Kidney (tissue), 14 donors: Measurements from ENCODE around the gene AMPH. TPM values are rescaled to one million over a fixed set of nuclear protein-coding genes. Genes with fewer than 3 reads are reported as not detected.

Experiments used
- DNase-seq, 5 donors: peaks; one replicate each; pipeline ENCODE4 v3.0.0-alpha.2; 2013 to 2020
- FAIRE-seq: peaks from 2 replicates; lab custom pipeline; 2012; peaks lifted over from hg19 to GRCh38; lab: Jason Lieb, UNC
- H3K27ac ChIP-seq, 2 donors: one replicate each; pipeline ENCODE4 v1.7.0; 2013; ENCODE audit warnings: low read depth in 2 of 2, low read length in 2 of 2, inconsistent platforms in 1 of 2
- H3K27me3 ChIP-seq: one replicate; pipeline ENCODE4 v1.7.1; 2013; ENCODE audit warnings: low read length, inconsistent platforms; ENCODE audit not compliant: control insufficient read depth, insufficient read depth
- H3K36me3 ChIP-seq, 3 donors: one replicate each; pipeline versions ENCODE4 v1.7.0 to v1.7.1; 2013; ENCODE audit warnings: low read length in 3 of 3, control low read depth in 1 of 3, inconsistent platforms in 1 of 3; ENCODE audit not compliant: insufficient read depth in 3 of 3, control insufficient read depth in 2 of 3
- H3K4me1 ChIP-seq, 3 donors: one replicate each; pipeline versions ENCODE4 v1.7.0 to v1.7.1; 2013; ENCODE audit warnings: low read length in 3 of 3, inconsistent platforms in 1 of 3, low read depth in 1 of 3; ENCODE audit not compliant: control insufficient read depth in 2 of 3, insufficient read depth in 2 of 3
- H3K4me3 ChIP-seq, 3 donors: one replicate each; pipeline versions ENCODE4 v1.7.0 to v1.8.1; 2013; ENCODE audit warnings: low read length in 3 of 3, control low read depth in 1 of 3, inconsistent platforms in 1 of 3
- H3K9ac ChIP-seq, 3 donors: one replicate each; pipeline versions ENCODE4 v1.7.0 to v1.7.1; 2013; ENCODE audit warnings: low read length in 3 of 3, control low read depth in 1 of 3, inconsistent platforms in 1 of 3
- H3K9me3 ChIP-seq, 3 donors: one replicate each; pipeline versions ENCODE4 v1.7.0 to v1.7.1; 2013; ENCODE audit warnings: low read length in 3 of 3, control low read depth in 1 of 3, inconsistent platforms in 1 of 3; ENCODE audit not compliant: control insufficient read depth in 2 of 3, insufficient read depth in 1 of 3
- intact Hi-C: fragments of 100-400 bp; cut with DNase I; formaldehyde crosslinking; loops from one replicate; pipeline ENCODE4 v1.11.1; 2022
- polyA plus RNA-seq: library from polyadenylated mRNA; stranded (reverse); fragments of 350-450 nt; fragmentation: Illumina TruSeq; extraction: RNeasy Lipid Tissue Mini Kit (QIAGEN cat#74804); gene quantifications from one replicate; pipeline ENCODE4 v1.2.3, GENCODE V29; 2014; ENCODE audit warnings: low read depth, low replicate concordance; ENCODE audit not compliant: insufficient read depth
- total RNA-seq: library from RNA; stranded (reverse); fragmentation: NEBNext Ultra II Directional; extraction: Animal tissue kit (Norgen Biotek cat#: 25700); gene quantifications from one replicate; pipeline ENCODE4 v1.2.1, GENCODE V29; 2021
- TF ChIP-seq, protein P1 (sequence below): IDR thresholded peaks from 3 replicates; pipeline ENCODE4 v1.5.1; 2012; ENCODE audit warnings: mild to moderate bottlenecking, moderate library complexity, borderline replicate concordance; ENCODE audit not compliant: insufficient read depth; ENCODE audit errors: extremely low read depth
- donor health status: control.
- donor health status: control.
- donor health status: control.
- donor health status: control.
- donor health status: control.
- donor health status: DM: yes; HTN: yes; CAD: no.
- donor health status: Normal renal cell carcinoma (clear cell type).

AMPH gene
- total and polyA plus RNA-seq, 2 donors from 2014 or later: 1.2 to 1.4 TPM

DNA sequence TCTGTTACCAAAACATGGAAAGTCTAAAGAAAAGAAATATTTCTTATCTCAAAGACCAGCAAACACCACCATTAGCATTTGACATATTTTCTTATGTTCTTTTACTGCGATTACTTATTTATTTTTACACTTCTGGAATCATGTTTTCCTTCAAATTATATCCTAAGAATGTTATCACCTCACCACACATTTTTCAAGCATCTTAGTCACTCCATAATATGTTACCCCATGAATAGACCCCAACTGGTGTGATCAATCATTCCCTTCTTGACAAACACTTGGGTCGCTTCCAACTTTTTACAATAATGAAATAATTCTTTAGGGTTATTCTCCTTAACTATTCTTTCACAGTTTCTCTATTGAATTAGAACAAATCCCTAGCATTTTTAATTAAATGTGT, 67.4 kb downstream of the AMPH start:
- Histone ChIP-seq H3K36me3 (no peaks in the 10 kb centered on the region), H3K9ac (no peak overlapping the region), H3K4me1 (no peaks in the 10 kb centered on the region), H3K9me3 (no peaks in the 10 kb centered on the region), H3K27me3 (no peaks in the 10 kb centered on the region), H3K4me3 (no peak overlapping the region), H3K27ac (no peak overlapping the region)
- no peak for DNase-seq
- intact Hi-C loops: no loop called here
- FAIRE-seq: no peak
- TF ChIP-seq, protein P1, sequence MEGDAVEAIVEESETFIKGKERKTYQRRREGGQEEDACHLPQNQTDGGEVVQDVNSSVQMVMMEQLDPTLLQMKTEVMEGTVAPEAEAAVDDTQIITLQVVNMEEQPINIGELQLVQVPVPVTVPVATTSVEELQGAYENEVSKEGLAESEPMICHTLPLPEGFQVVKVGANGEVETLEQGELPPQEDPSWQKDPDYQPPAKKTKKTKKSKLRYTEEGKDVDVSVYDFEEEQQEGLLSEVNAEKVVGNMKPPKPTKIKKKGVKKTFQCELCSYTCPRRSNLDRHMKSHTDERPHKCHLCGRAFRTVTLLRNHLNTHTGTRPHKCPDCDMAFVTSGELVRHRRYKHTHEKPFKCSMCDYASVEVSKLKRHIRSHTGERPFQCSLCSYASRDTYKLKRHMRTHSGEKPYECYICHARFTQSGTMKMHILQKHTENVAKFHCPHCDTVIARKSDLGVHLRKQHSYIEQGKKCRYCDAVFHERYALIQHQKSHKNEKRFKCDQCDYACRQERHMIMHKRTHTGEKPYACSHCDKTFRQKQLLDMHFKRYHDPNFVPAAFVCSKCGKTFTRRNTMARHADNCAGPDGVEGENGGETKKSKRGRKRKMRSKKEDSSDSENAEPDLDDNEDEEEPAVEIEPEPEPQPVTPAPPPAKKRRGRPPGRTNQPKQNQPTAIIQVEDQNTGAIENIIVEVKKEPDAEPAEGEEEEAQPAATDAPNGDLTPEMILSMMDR: no peak

DNA sequence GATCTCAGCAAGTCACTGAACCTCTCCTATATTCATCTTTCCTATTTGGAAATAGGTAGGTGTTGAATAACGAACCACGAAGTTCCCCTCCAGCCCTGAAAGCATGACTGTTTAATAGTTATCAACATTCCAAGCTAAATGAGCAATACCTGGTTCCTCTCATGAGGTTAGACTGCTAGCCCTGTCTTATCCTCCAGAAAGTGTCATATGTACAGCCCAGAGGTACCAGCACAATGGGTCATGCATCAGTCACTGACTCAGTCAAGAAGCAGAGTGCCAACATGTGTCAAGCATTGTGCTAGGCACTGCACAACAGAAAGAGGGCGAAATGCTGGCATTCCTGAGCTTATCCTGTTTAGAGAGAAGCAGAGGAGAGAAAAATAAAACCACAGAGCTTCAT, 70.0 kb downstream of the AMPH start:
- no peak overlapping the region for H3K9ac ChIP-seq
- FAIRE-seq (no peak), DNase-seq (no peak)
- no peaks in the 10 kb centered on the region for H3K9me3 ChIP-seq
- no peak overlapping the region for H3K27ac ChIP-seq
- no peaks in the 10 kb centered on the region for H3K27me3 ChIP-seq
- intact Hi-C loops: no loop called here
- no peaks in the 10 kb centered on the region for H3K4me1 ChIP-seq
- TF ChIP-seq, protein P1: no peak
- H3K36me3 ChIP-seq: no peaks in the 10 kb centered on the region
- H3K4me3 ChIP-seq: no peak overlapping the region

GRCh38 chr7:38558761-38559345, 72.3 kb downstream of the AMPH start:
- DNase-seq (peak in 3 of 5 donors; percentile 23 to 60 (median 55)), FAIRE-seq (no peak)

More at GRCh38 chr7:38558761-38559345, 72.3 kb downstream of the AMPH start:
- Histone ChIP-seq H3K27me3 (no peaks in the 10 kb centered on the region), H3K27ac (no peak overlapping the region), H3K9me3 (no peaks in the 10 kb centered on the region), H3K4me1 (no peaks in the 10 kb centered on the region), H3K4me3 (no peak overlapping the region), H3K9ac (no peak overlapping the region), H3K36me3 (no peaks in the 10 kb centered on the region)
- TF ChIP-seq, protein P1: no peak
- intact Hi-C loops: no loop called here
